Loucy (cell line): ENCODE results near the gene B4GALNT1.

Source experiments
- EZH2phosphoT487 ChIP-seq: fragments of 200-600 bp; IDR thresholded peaks from 2 replicates; pipeline ENCODE4 v1.6.1; 2018; ENCODE audit warnings: antibody characterized with exemption, mild to moderate bottlenecking, moderate library complexity, borderline replicate concordance
- TF ChIP-seq, protein P1 (sequence below): fragments of 200-600 bp; sonication (generic); conservative IDR thresholded peaks from 2 replicates; pipeline ENCODE4 v1.5.1; 2014; ENCODE audit warnings: mild to moderate bottlenecking, antibody characterized with exemption, low read length

- TF ChIP-seq, protein P1, sequence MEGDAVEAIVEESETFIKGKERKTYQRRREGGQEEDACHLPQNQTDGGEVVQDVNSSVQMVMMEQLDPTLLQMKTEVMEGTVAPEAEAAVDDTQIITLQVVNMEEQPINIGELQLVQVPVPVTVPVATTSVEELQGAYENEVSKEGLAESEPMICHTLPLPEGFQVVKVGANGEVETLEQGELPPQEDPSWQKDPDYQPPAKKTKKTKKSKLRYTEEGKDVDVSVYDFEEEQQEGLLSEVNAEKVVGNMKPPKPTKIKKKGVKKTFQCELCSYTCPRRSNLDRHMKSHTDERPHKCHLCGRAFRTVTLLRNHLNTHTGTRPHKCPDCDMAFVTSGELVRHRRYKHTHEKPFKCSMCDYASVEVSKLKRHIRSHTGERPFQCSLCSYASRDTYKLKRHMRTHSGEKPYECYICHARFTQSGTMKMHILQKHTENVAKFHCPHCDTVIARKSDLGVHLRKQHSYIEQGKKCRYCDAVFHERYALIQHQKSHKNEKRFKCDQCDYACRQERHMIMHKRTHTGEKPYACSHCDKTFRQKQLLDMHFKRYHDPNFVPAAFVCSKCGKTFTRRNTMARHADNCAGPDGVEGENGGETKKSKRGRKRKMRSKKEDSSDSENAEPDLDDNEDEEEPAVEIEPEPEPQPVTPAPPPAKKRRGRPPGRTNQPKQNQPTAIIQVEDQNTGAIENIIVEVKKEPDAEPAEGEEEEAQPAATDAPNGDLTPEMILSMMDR = no peak
- no peak for TF ChIP-seq EZH2phosphoT487
Observed at GRCh38 chr12:57620936-57621496, 12.0 kb downstream of the B4GALNT1 start.
